K562 (cell line): ENCODE measurements around the gene KRT1. TPM values are rescaled to one million over a fixed set of nuclear protein-coding genes. Genes with fewer than 3 reads are reported as not detected.

ENCODE experiments used
- CHD4 ChIP-seq: fragments of 200-600 bp; sonication (generic); IDR thresholded peaks from 3 replicates; pipeline ENCODE4 v1.6.1; 2012; ENCODE audit warnings: low read depth, mild to moderate bottlenecking, mixed read lengths, low read length, inconsistent platforms; ENCODE audit not compliant: insufficient read depth, insufficient replicate concordance, poor library complexity, severe bottlenecking
- CTBP1 ChIP-seq: fragments of 450-650 bp; IDR thresholded peaks from 2 replicates; pipeline ENCODE4 v1.6.1; 2016; ENCODE audit warnings: borderline replicate concordance
- CXXC5 ChIP-seq: fragments of 250-450 bp; sonication (Bioruptor Pico); IDR thresholded peaks from 2 replicates; pipeline ENCODE4 v1.8.0; 2022; ENCODE audit warnings: inconsistent platforms, mild to moderate bottlenecking, moderate library complexity
- EHMT2 ChIP-seq: fragments of 450-650 bp; IDR thresholded peaks from 2 replicates; pipeline ENCODE4 v1.6.1; 2018; ENCODE audit warnings: antibody characterized with exemption
- ETS2 ChIP-seq: IDR thresholded peaks from 2 replicates; pipeline ENCODE4 v1.6.1; 2016; ENCODE audit warnings: borderline replicate concordance, missing genetic modification characterization, mild to moderate bottlenecking, moderate library complexity, missing compliant biosample characterization; ENCODE audit not compliant: poor library complexity, severe bottlenecking
- GABPB1 ChIP-seq: sonication (generic); formaldehyde crosslinking; IDR thresholded peaks from 2 replicates; pipeline ENCODE4 v1.8.0; 2022; ENCODE audit warnings: mild to moderate bottlenecking, missing genetic modification reagents
- HDAC8 ChIP-seq: fragments of 450-650 bp; IDR thresholded peaks from 2 replicates; pipeline ENCODE4 v1.6.1; 2016; ENCODE audit warnings: mild to moderate bottlenecking, missing genetic modification characterization, moderate library complexity, missing compliant biosample characterization
- KDM4B ChIP-seq, 2 experiments: fragments of 450-650 bp in 1 of 2; sonication (generic) in 1 of 2; IDR thresholded peaks; 2 replicates each; pipeline ENCODE4 v1.6.1; 2016 to 2017; ENCODE audit warnings: borderline replicate concordance in 2 of 2, antibody characterized with exemption in 1 of 2, low read depth in 1 of 2, mild to moderate bottlenecking in 1 of 2
- MCM7 ChIP-seq, 2 experiments: fragments of 450-650 bp; IDR thresholded peaks; 2 replicates each; pipeline ENCODE4 v1.6.1; 2016 to 2018
- PRMT5 ChIP-seq: sonication (generic); formaldehyde crosslinking; IDR thresholded peaks from 2 replicates; pipeline ENCODE4 v1.5.0; 2020; ENCODE audit warnings: missing genetic modification reagents
- RAD51 ChIP-seq: fragments of 450-650 bp; IDR thresholded peaks from 2 replicates; pipeline ENCODE4 v1.7.1; 2016; ENCODE audit warnings: low read depth, mild to moderate bottlenecking, borderline replicate concordance
- RBM39 ChIP-seq: fragments of 200-400 bp; formaldehyde crosslinking; optimal IDR thresholded peaks from 2 replicates; pipeline ENCODE3; 2018; ENCODE audit warnings: low read depth, low read length
- ZBTB17 ChIP-seq: fragments of 450-650 bp; formaldehyde crosslinking; IDR thresholded peaks from 2 replicates; pipeline ENCODE4 v1.4.0; 2020; ENCODE audit warnings: mild to moderate bottlenecking
- ZMIZ1 ChIP-seq, 2 experiments: fragments of 150-350 bp in 1 of 2; IDR thresholded peaks; 2 replicates each; pipeline ENCODE4 v1.6.1; 2012 to 2016; ENCODE audit warnings: low read depth in 2 of 2, low read length in 2 of 2, mild to moderate bottlenecking in 1 of 2, moderate library complexity in 1 of 2
- ZNF165 ChIP-seq: fragments of 250-450 bp; sonication (Bioruptor Pico); IDR thresholded peaks from 2 replicates; pipeline ENCODE4 v1.4.0; 2020; ENCODE audit warnings: borderline replicate concordance
- ZNF512 ChIP-seq: IDR thresholded peaks from 2 replicates; pipeline ENCODE4 v1.6.1; 2016; ENCODE audit warnings: missing genetic modification characterization, missing compliant biosample characterization
- ZNF584 ChIP-seq: fragments of 200-800 bp; sonication (Bioruptor generic); IDR thresholded peaks from 2 replicates; pipeline ENCODE4 v1.6.1; 2016; ENCODE audit warnings: low read depth, mild to moderate bottlenecking, missing genetic modification characterization, missing compliant biosample characterization
- polyA plus RNA-seq, 8 experiments: library from polyadenylated mRNA; depleted of rRNA in 4 of 8; stranded (reverse) in 5 of 8; unstranded in 3 of 8; fragments of >200 nt; fragmentation: Nextera tagmentation in 2 of 8; fragmentation: Illumina TruSeq in 1 of 8; extraction: Ambion mirVana in 2 of 8; extraction: Trizol in 1 of 8; gene quantifications; 2 replicates each; pipeline versions ENCODE4 v1.2.1 to v1.2.3, GENCODE V29; 2011 to 2014; ENCODE audit warnings: inconsistent platforms in 1 of 8, missing spikeins in 1 of 8
- total RNA-seq, 7 experiments: library from RNA; depleted of rRNA in 6 of 7; stranded (reverse); fragments of >200 nt in 6 of 7; fragmentation: Illumina TruSeq in 2 of 7; extraction: Trizol in 2 of 7; gene quantifications; 2 replicates each; pipeline versions ENCODE4 v1.2.1 to v1.2.3, GENCODE V29; 2011 to 2021; ENCODE audit warnings: low replicate concordance in 1 of 7
- TF ChIP-seq, protein P1 (sequence below): sonication (generic); formaldehyde crosslinking; IDR thresholded peaks from 2 replicates; pipeline ENCODE4 v1.8.0; 2022; ENCODE audit warnings: mild to moderate bottlenecking, low read depth, missing genetic modification reagents
- TF ChIP-seq, protein P2 (sequence below): fragments of 250-450 bp; sonication (Bioruptor Pico); IDR thresholded peaks from 2 replicates; pipeline ENCODE4 v1.4.0; 2020; ENCODE audit warnings: mild to moderate bottlenecking, moderate library complexity
- TF ChIP-seq, protein P3 (sequence below): sonication (generic); formaldehyde crosslinking; IDR thresholded peaks from 2 replicates; pipeline ENCODE4 v1.8.0; 2022; ENCODE audit warnings: missing genetic modification reagents, mild to moderate bottlenecking, moderate library complexity, borderline replicate concordance

KRT1 gene
- total and polyA plus RNA-seq, 9 of the 15 experiments (the other 6 are each of a cell fraction or from before 2014, with no cell fraction given): 0.18 TPM; not detected in 8

DNA sequence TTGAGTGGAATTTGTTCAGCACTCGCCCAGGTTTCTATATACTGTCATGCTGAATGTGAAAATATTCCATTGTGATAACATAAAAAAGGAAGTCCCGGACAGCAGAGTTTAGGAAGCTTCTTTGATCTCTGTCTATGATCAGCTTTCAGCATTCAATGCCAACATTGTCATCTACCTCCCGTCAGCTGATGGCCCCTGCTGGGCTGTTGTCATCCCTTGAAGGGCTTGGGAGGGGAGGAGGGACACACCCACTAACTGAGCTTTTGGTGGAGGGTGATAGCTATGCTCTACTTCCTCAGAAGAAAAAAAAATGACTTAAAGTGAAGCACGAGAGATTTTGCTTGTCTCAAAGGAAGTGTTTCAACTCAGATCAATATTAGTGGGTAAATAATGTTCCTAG, 27.8 kb upstream of the KRT1 start (continued):
- TF ChIP-seq CHD4 (no peak), ETS2 (tag) (no peak), ZNF512 (no peak), ZMIZ1 (IDR thresholded peaks at IDR 0.05; ENCODE audit: low read depth in 2 of 2, low read length in 2 of 2) (no peak), ZNF165 (no peak), ZBTB17 (CRISPR knock-in tag) (no peak), EHMT2 (no peak), PRMT5 (CRISPR knock-in tag) (no peak), CTBP1 (peak; percentile 70; the same call in 1 of the 2 replicates), RAD51 (no peak), KDM4B (IDR thresholded peaks at IDR 0.05; ENCODE audit: borderline replicate concordance in 2 of 2, low read depth in 1 of 2) (no peak), ZNF584 (CRISPR knock-in tag) (no peak), GABPB1 (no peak), MCM7 (IDR thresholded peaks at IDR 0.05) (no peak), RBM39 (no peak), HDAC8 (tag) (no peak), CXXC5 (no peak)
- TF ChIP-seq, protein P1, sequence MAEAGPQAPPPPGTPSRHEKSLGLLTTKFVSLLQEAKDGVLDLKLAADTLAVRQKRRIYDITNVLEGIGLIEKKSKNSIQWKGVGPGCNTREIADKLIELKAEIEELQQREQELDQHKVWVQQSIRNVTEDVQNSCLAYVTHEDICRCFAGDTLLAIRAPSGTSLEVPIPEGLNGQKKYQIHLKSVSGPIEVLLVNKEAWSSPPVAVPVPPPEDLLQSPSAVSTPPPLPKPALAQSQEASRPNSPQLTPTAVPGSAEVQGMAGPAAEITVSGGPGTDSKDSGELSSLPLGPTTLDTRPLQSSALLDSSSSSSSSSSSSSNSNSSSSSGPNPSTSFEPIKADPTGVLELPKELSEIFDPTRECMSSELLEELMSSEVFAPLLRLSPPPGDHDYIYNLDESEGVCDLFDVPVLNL (CRISPR knock-in tag): no peak
- TF ChIP-seq, protein P2, sequence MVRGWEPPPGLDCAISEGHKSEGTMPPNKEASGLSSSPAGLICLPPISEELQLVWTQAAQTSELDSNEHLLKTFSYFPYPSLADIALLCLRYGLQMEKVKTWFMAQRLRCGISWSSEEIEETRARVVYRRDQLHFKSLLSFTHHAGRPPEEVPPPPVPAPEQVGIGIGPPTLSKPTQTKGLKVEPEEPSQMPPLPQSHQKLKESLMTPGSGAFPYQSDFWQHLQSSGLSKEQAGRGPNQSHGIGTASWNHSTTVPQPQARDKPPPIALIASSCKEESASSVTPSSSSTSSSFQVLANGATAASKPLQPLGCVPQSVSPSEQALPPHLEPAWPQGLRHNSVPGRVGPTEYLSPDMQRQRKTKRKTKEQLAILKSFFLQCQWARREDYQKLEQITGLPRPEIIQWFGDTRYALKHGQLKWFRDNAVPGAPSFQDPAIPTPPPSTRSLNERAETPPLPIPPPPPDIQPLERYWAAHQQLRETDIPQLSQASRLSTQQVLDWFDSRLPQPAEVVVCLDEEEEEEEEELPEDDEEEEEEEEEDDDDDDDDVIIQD (CRISPR knock-in tag): no peak
- TF ChIP-seq, protein P3, sequence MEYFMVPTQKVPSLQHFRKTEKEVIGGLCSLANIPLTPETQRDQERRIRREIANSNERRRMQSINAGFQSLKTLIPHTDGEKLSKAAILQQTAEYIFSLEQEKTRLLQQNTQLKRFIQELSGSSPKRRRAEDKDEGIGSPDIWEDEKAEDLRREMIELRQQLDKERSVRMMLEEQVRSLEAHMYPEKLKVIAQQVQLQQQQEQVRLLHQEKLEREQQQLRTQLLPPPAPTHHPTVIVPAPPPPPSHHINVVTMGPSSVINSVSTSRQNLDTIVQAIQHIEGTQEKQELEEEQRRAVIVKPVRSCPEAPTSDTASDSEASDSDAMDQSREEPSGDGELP: peak; percentile 83
